HL-60 (cell line): ENCODE results near the gene KLHDC1.

Experiments
- DNase-seq, 2 experiments: peaks; one replicate each; pipeline ENCODE4 v3.0.0-alpha.2; 2010 to 2020; ENCODE audit warnings: low read depth in 1 of 2, low spot score in 1 of 2
- H3K27ac ChIP-seq: fragments of 250-450 bp; sonication (Bioruptor Pico); replicated peaks from 2 replicates; pipeline ENCODE4 v1.5.1; 2020; ENCODE audit warnings: mild to moderate bottlenecking, moderate library complexity
- H3K27me3 ChIP-seq: fragments of 250-450 bp; sonication (Bioruptor Pico); 2 replicates; pipeline ENCODE4 v1.5.1; 2021; ENCODE audit warnings: mild to moderate bottlenecking, moderate library complexity; ENCODE audit not compliant: insufficient read depth, poor library complexity, severe bottlenecking
- H3K4me3 ChIP-seq: replicated peaks from 2 replicates; pipeline ENCODE4 v1.5.1; 2011; ENCODE audit warnings: mild to moderate bottlenecking, control low read depth, low read length; ENCODE audit not compliant: insufficient read depth
- CTCF ChIP-seq: IDR thresholded peaks from one replicate; pipeline ENCODE4 v1.5.1; 2011; ENCODE audit warnings: low read length, control low read depth, inconsistent platforms; ENCODE audit not compliant: insufficient read depth
- GABPA ChIP-seq: IDR thresholded peaks from 2 replicates; pipeline ENCODE4 v1.6.1; 2012; ENCODE audit warnings: low read depth
- POLR2AphosphoS5 ChIP-seq: IDR thresholded peaks from 2 replicates; pipeline ENCODE4 v1.6.1; 2012; ENCODE audit warnings: low read depth
- REST ChIP-seq: IDR thresholded peaks from 2 replicates; pipeline ENCODE4 v1.6.1; 2012; ENCODE audit warnings: low read depth; ENCODE audit not compliant: insufficient replicate concordance
- SPI1 ChIP-seq: IDR thresholded peaks from 2 replicates; pipeline ENCODE4 v1.6.1; 2012; ENCODE audit warnings: low read depth, mild to moderate bottlenecking, borderline replicate concordance

Gene KLHDC1

GRCh38 chr14:49677643-49678042 lies 15.3 kb upstream of the KLHDC1 start:
- TF ChIP-seq POLR2AphosphoS5 (no peak), SPI1 (no peak), REST (no peak), GABPA (no peak), CTCF (no peak)
- H3K27me3 ChIP-seq, result no peaks in the 10 kb centered on the region
- DNase-seq, result no peak
- H3K4me3 ChIP-seq, result no peak overlapping the region
- no peak overlapping the region for H3K27ac ChIP-seq

- no peak overlapping the region for H3K27ac ChIP-seq
- TF ChIP-seq POLR2AphosphoS5, result no peak
- no peak for TF ChIP-seq SPI1
- TF ChIP-seq GABPA, result no peak
- no peak overlapping the region for H3K4me3 ChIP-seq
- no peak for DNase-seq
- H3K27me3 ChIP-seq, result no peaks in the 10 kb centered on the region
Observed at GRCh38 chr14:49679271-49679670, 13.6 kb upstream of the KLHDC1 start.

- no peaks in the 10 kb centered on the region for H3K27me3 ChIP-seq
- no peak overlapping the region for H3K4me3 ChIP-seq
- no peak for DNase-seq
- TF ChIP-seq GABPA (no peak), CTCF (no peak), POLR2AphosphoS5 (no peak), SPI1 (no peak), REST (no peak)
- H3K27ac ChIP-seq, result no peak overlapping the region; the same call in 1 of the 2 replicates
Observed at GRCh38 chr14:49686425-49686824, 6.5 kb upstream of the KLHDC1 start.

GRCh38 chr14:49687942-49688700 lies 4.8 kb upstream of the KLHDC1 start, which contains the start of gene POLE2:
TSS of gene POLE2 (minus strand) at chr14:49688214. CDS start at chr14:49688203, 11 bp downstream.
- peak; percentile 47 to 77 for DNase-seq
- TF ChIP-seq SPI1 (no peak), GABPA (no peak), CTCF (no peak), POLR2AphosphoS5 (peak; percentile 89; the same call in 1 of the 2 replicates), REST (peak; percentile 68)
- H3K27ac ChIP-seq, result peak within 1 kb of the TSS; percentile 90
- no peaks in the 10 kb centered on the region for H3K27me3 ChIP-seq
- H3K4me3 ChIP-seq, result peak within 1 kb of the TSS; percentile 70
